Lower leg skin (tissue), 3 donors: ENCODE measurements around the gene DISP2.

Experiments used
- CTCF ChIP-seq, 3 donors: fragments of 450-650 bp; IDR thresholded peaks; one replicate each; pipeline ENCODE4 v1.5.1; 2016; ENCODE audit warnings: antibody characterized with exemption in 3 of 3, mild to moderate bottlenecking in 3 of 3, moderate library complexity in 2 of 3
- POLR2A ChIP-seq, 2 donors: fragments of 450-650 bp; IDR thresholded peaks; one replicate each; pipeline ENCODE4 v1.6.1; 2016 to 2017; ENCODE audit warnings: antibody characterized with exemption in 2 of 2, mild to moderate bottlenecking in 1 of 2, moderate library complexity in 1 of 2

GRCh38 chr15:40334541-40334940 lies 23.5 kb upstream of the DISP2 start:
- no peak for TF ChIP-seq CTCF (IDR thresholded peaks at IDR 0.05)
- TF ChIP-seq POLR2A (IDR thresholded peaks at IDR 0.05): no peak
